GM18858 (cell line): ENCODE data around the gene DIPK1B.
"Not testable (repeated sequence)": the region's sequence is repeated elsewhere in the genome, so short reads cannot be mapped to it uniquely, and the experiment has no call there.

ENCODE experiments used
- ATAC-seq: cut with Tn5 transposase; IDR thresholded peaks from one replicate; pipeline ENCODE4 v1.9.1; 2021; ENCODE audit not compliant: unreplicated experiment

The DIPK1B gene

GRCh38 chr9:136762915-136763648 lies 50.7 kb downstream of the DIPK1B start:
- ATAC-seq = no peak

- ATAC-seq = no peak
Measured at GRCh38 chr9:136763649-136764035, 51.3 kb downstream of the DIPK1B start.

GRCh38 chr9:136764301-136764891 lies 52.0 kb downstream of the DIPK1B start, which contains the start of gene LCN15:
LCN15 (minus strand) TSS chr9:136764518; CDS start chr9:136764488, 30 bp downstream.
- no peak for ATAC-seq

- no peak for ATAC-seq
Measured at GRCh38 chr9:136765041-136765440, 52.7 kb downstream of the DIPK1B start.

DNA sequence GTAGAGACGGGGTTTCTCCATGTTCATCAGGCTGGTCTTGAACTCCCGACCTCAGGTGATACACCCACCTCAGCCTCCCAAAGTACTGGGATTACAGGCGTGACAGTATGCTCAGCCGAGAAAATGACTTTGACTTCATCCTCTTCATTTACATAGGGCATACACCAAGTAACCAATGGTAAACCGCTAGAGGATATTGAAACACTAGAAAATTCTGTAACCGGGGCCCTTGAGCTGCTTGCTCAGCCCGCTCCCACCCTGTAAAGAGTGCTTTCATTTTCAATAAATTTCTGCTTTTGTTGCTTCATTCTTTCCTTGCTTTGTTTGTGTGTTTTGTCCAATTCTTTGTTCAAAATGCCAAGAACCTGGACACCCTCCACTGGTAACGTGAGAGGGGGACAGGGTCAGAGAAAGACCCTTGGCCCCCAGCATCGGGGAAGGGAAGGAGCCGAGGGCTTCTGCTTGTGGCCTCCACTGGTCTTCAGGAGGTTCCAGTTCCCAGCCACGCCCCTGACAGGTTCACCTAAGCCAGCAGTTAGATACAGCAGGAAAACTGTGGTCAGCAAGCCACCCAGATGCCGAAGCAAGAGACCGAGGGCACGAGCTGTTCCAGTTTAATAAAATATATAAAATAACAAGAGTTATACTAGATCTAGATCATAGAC lies 53.5 kb downstream of the DIPK1B start:
- peak; percentile 43 for ATAC-seq

GRCh38 chr9:136766410-136767120 lies 54.2 kb downstream of the DIPK1B start:
- ATAC-seq = not testable (repeated sequence)

GRCh38 chr9:136769710-136770191 lies 57.4 kb downstream of the DIPK1B start:
- no peak for ATAC-seq

- ATAC-seq = no peak
Measured at GRCh38 chr9:136771907-136772415, 59.6 kb downstream of the DIPK1B start.

DNA sequence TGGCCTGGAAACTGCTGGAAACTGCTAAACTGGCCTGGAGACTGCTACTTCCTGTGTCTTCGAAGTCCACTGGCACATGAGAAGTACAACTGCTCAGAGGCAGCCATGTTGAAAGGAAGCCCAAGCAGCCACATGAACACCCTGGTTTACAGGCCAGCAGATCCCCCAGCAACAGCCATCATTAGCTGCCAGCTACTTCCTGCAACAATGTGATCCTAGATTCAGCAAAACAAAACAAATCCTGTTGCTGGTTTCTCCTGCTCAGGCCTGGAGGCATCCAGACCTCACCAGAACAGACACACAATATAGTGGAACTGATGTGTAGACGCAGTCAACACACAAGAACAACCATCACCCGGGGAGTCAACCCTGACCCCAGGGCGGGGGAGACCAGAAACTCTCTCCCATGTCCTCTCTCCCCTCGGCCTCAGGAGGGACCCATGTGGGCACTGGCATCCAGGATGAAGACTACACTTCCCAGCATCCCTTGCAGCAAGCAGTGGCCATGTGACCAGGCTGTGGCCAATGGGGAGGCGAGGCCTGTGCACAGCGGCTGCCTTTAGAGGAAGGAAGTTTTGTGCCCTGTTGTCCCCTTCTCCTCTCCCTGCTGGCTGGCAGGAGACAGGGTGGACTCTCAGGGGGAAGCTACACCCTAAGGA lies 61.1 kb downstream of the DIPK1B start:
- ATAC-seq = no peak
